Suprapubic skin (tissue), 4 donors: Measurements from ENCODE around the gene CYP3A4. TPM values are rescaled to one million over a fixed set of nuclear protein-coding genes. Genes with fewer than 3 reads are reported as not detected.
"Not testable (repeated sequence)": the region's sequence is repeated elsewhere in the genome, so short reads cannot be mapped to it uniquely, and the experiment has no call there.

Experiments
- DNase-seq, 2 donors: peaks; one replicate each; pipeline ENCODE4 v3.0.0-alpha.2; 2019; ENCODE audit warnings: low spot score in 2 of 2
- H3K27ac ChIP-seq: fragments of 200-600 bp; sonication (generic); one replicate; pipeline ENCODE4 v1.5.1; 2019
- H3K27me3 ChIP-seq: fragments of 200-600 bp; sonication (generic); one replicate; pipeline ENCODE4 v1.5.1; 2019
- H3K36me3 ChIP-seq: fragments of 200-600 bp; sonication (generic); one replicate; pipeline ENCODE4 v1.5.1; 2019
- H3K4me1 ChIP-seq: fragments of 200-600 bp; sonication (generic); one replicate; pipeline ENCODE4 v1.5.1; 2019
- H3K4me3 ChIP-seq: fragments of 200-600 bp; sonication (generic); one replicate; pipeline ENCODE4 v1.5.1; 2019; ENCODE audit warnings: mild to moderate bottlenecking
- H3K9me3 ChIP-seq: fragments of 200-600 bp; sonication (generic); one replicate; pipeline ENCODE4 v1.5.1; 2019
- EP300 ChIP-seq: sonication (generic); formaldehyde crosslinking; IDR thresholded peaks from one replicate; pipeline ENCODE4 v1.6.1; 2017; ENCODE audit warnings: antibody characterized with exemption
- POLR2A ChIP-seq, 2 donors: fragments of 450-650 bp; IDR thresholded peaks; one replicate each; pipeline ENCODE4 v1.6.1; 2017; ENCODE audit warnings: antibody characterized with exemption in 2 of 2, mild to moderate bottlenecking in 2 of 2, moderate library complexity in 2 of 2
- POLR2AphosphoS5 ChIP-seq, 3 donors: sonication (generic); formaldehyde crosslinking; IDR thresholded peaks; one replicate each; pipeline ENCODE4 v1.6.1; 2017; ENCODE audit warnings: antibody characterized with exemption in 3 of 3
- WGBS: methylation state at CpG from one replicate; pipeline ENCODE4 v1.1.5; 2018; 5-methylcytosine and 5-hydroxymethylcytosine counted together
- total RNA-seq, 4 donors: library from RNA; depleted of rRNA; stranded (reverse); fragments of >200 nt; gene quantifications; one replicate each; pipeline ENCODE4 v1.1.0, GENCODE V29; 2016
- TF ChIP-seq, protein P1 (sequence below), 2 donors: fragments of 200-600 bp in 1 of 2; fragments of 450-650 bp in 1 of 2; sonication (generic) in 1 of 2; IDR thresholded peaks; one replicate each; pipeline ENCODE4 v1.5.1; 2016 to 2019; ENCODE audit warnings: antibody characterized with exemption in 2 of 2, mild to moderate bottlenecking in 1 of 2, moderate library complexity in 1 of 2

CYP3A4 gene
- total RNA-seq, 4 donors from 2014 or later = 2.3 to 7.8 (median 4.4) TPM

DNA sequence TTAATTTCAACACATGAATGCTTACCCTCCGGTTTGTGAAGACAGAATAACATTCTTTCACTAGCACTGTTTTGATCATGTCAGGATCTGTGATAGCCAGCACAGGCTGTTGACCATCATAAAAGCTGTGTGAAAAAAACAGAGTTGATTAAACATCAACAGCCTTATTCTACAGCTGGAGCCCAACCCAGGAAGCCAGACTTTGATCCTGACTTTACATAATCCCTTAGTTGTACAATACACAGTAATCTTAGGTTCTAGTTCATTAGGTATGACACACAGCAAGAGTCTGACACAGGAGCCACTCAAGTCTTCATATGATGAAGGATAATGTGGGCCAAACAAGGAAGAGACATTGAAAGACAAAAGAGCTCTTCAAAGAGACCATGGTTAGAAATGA, 11.4 kb downstream of the CYP3A4 start:
- TF ChIP-seq, protein P1, sequence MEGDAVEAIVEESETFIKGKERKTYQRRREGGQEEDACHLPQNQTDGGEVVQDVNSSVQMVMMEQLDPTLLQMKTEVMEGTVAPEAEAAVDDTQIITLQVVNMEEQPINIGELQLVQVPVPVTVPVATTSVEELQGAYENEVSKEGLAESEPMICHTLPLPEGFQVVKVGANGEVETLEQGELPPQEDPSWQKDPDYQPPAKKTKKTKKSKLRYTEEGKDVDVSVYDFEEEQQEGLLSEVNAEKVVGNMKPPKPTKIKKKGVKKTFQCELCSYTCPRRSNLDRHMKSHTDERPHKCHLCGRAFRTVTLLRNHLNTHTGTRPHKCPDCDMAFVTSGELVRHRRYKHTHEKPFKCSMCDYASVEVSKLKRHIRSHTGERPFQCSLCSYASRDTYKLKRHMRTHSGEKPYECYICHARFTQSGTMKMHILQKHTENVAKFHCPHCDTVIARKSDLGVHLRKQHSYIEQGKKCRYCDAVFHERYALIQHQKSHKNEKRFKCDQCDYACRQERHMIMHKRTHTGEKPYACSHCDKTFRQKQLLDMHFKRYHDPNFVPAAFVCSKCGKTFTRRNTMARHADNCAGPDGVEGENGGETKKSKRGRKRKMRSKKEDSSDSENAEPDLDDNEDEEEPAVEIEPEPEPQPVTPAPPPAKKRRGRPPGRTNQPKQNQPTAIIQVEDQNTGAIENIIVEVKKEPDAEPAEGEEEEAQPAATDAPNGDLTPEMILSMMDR (IDR thresholded peaks at IDR 0.05) = no peak
- no peak for TF ChIP-seq POLR2A (IDR thresholded peaks at IDR 0.05)
- no peak for TF ChIP-seq EP300
- no peak for TF ChIP-seq POLR2AphosphoS5 (IDR thresholded peaks at IDR 0.05)
- H3K9me3 ChIP-seq = no peaks in the 10 kb centered on the region
- no peak overlapping the region for H3K4me3 ChIP-seq
- 92% methylated on average over 1 of the region's 1 CpG for WGBS
- no peaks in the 10 kb centered on the region for H3K4me1 ChIP-seq
- no peaks in the 10 kb centered on the region for H3K36me3 ChIP-seq
- no peak overlapping the region for H3K27ac ChIP-seq
- no peak for DNase-seq
- H3K27me3 ChIP-seq = peaks cover 6% of the 10 kb centered on the region

- WGBS = 98% methylated on average over 3 of the region's 3 CpGs
- not testable (repeated sequence) for H3K9me3 ChIP-seq, H3K27ac ChIP-seq, H3K4me3 ChIP-seq, H3K27me3 ChIP-seq, H3K4me1 ChIP-seq, DNase-seq, H3K36me3 ChIP-seq
Observed at GRCh38 chr7:99769494-99769893, 14.5 kb downstream of the CYP3A4 start.

GRCh38 chr7:99768471-99768870, 15.5 kb downstream of the CYP3A4 start:
- Histone ChIP-seq H3K27ac (no peak overlapping the region), H3K36me3 (no peaks in the 10 kb centered on the region), H3K4me3 (no peak overlapping the region), H3K9me3 (no peaks in the 10 kb centered on the region), H3K27me3 (peaks cover 6% of the 10 kb centered on the region), H3K4me1 (peaks cover under 1% of the 10 kb centered on the region)
- 95% methylated on average over 2 of the region's 2 CpGs for WGBS
- TF ChIP-seq EP300 (no peak), POLR2A (IDR thresholded peaks at IDR 0.05) (no peak)
- TF ChIP-seq, protein P1 (IDR thresholded peaks at IDR 0.05) = no peak
- no peak for DNase-seq

- TF ChIP-seq POLR2A (IDR thresholded peaks at IDR 0.05) (no peak), POLR2AphosphoS5 (IDR thresholded peaks at IDR 0.05) (no peak), EP300 (no peak)
- TF ChIP-seq, protein P1 (IDR thresholded peaks at IDR 0.05) = no peak
- Histone ChIP-seq H3K4me3 (no peak overlapping the region), H3K4me1 (peaks cover 7% of the 10 kb centered on the region), H3K27ac (no peak overlapping the region), H3K36me3 (no peaks in the 10 kb centered on the region), H3K9me3 (no peaks in the 10 kb centered on the region), H3K27me3 (peaks cover 6% of the 10 kb centered on the region)
- no peak for DNase-seq
- 56% methylated on average over 1 of the region's 1 CpG for WGBS
Observed at GRCh38 chr7:99767662-99768061, 16.3 kb downstream of the CYP3A4 start.

GRCh38 chr7:99766484-99767099, 17.4 kb downstream of the CYP3A4 start:
- Histone ChIP-seq H3K27ac (no peak overlapping the region), H3K36me3 (no peaks in the 10 kb centered on the region), H3K27me3 (peaks cover 6% of the 10 kb centered on the region), H3K4me1 (peaks cover 13% of the 10 kb centered on the region), H3K9me3 (no peaks in the 10 kb centered on the region), H3K4me3 (no peak overlapping the region)
- no peak for DNase-seq
- 83% methylated on average over 3 of the region's 3 CpGs for WGBS
- TF ChIP-seq, protein P1 (IDR thresholded peaks at IDR 0.05) = no peak
- TF ChIP-seq POLR2A (IDR thresholded peaks at IDR 0.05) (no peak), POLR2AphosphoS5 (IDR thresholded peaks at IDR 0.05) (no peak), EP300 (no peak)

GRCh38 chr7:99764478-99764877, 19.5 kb downstream of the CYP3A4 start:
- no peaks in the 10 kb centered on the region for H3K36me3 ChIP-seq
- no peaks in the 10 kb centered on the region for H3K9me3 ChIP-seq
- no peak overlapping the region for H3K4me3 ChIP-seq
- H3K27ac ChIP-seq = no peak overlapping the region
- peaks cover 13% of the 10 kb centered on the region for H3K4me1 ChIP-seq
- DNase-seq = no peak
- 77% methylated on average over 3 of the region's 3 CpGs for WGBS
- TF ChIP-seq POLR2AphosphoS5 (IDR thresholded peaks at IDR 0.05) (no peak), POLR2A (IDR thresholded peaks at IDR 0.05) (no peak), EP300 (no peak)
- TF ChIP-seq, protein P1 (IDR thresholded peaks at IDR 0.05) = no peak
- no peaks in the 10 kb centered on the region for H3K27me3 ChIP-seq
